Measurements from ENCODE around the gene ACAP2. TPM values are rescaled to one million over a fixed set of nuclear protein-coding genes. Genes with fewer than 3 reads are reported as not detected.
"Not testable (repeated sequence)": the region's sequence is repeated elsewhere in the genome, so short reads cannot be mapped to it uniquely, and the experiment has no call there.

The ACAP2 gene
- total and polyA plus RNA-seq, 3 donors from 2014 or later: 31.6 to 78.2 (median 72.3) TPM

GRCh38 chr3:195403841-195404408 is 38.9 kb downstream of the ACAP2 start:
- Histone ChIP-seq H3K27ac (no peak overlapping the region), H3K9me3 (no peaks in the 10 kb centered on the region), H3K4me1 (no peaks in the 10 kb centered on the region), H3K27me3 (no peaks in the 10 kb centered on the region), H3K36me3 (ENCODE audit: low read depth, missing control alignments) (no peaks in the 10 kb centered on the region), H3K4me3 (no peak overlapping the region)
- intact Hi-C loops (cut with DNase I; ENCODE audit: low total_unique reads): no loop called here
- 88 to 92% methylated on average over 4 of the region's 4 CpGs for WGBS, 2 donors
- no peak for DNase-seq
- TF ChIP-seq CTCF (IDR thresholded peaks at IDR 0.05) (no peak), POLR2A (IDR thresholded peaks at IDR 0.05) (no peak)

GRCh38 chr3:195403244-195403643 is 39.6 kb downstream of the ACAP2 start:
- TF ChIP-seq POLR2A (IDR thresholded peaks at IDR 0.05) (no peak), CTCF (IDR thresholded peaks at IDR 0.05) (no peak)
- WGBS, 2 donors: 84 to 92% methylated on average over 4 of the region's 4 CpGs
- H3K36me3 ChIP-seq (ENCODE audit: low read depth, missing control alignments): no peaks in the 10 kb centered on the region
- no peaks in the 10 kb centered on the region for H3K9me3 ChIP-seq
- intact Hi-C loops (cut with DNase I; ENCODE audit: low total_unique reads): no loop called here
- no peak overlapping the region for H3K4me3 ChIP-seq
- no peaks in the 10 kb centered on the region for H3K27me3 ChIP-seq
- DNase-seq: no peak
- H3K4me1 ChIP-seq: no peaks in the 10 kb centered on the region
- no peak overlapping the region for H3K27ac ChIP-seq

GRCh38 chr3:195401943-195402342 is 40.9 kb downstream of the ACAP2 start:
- H3K27me3 ChIP-seq: no peaks in the 10 kb centered on the region
- intact Hi-C loops (cut with DNase I; ENCODE audit: low total_unique reads): no loop called here
- WGBS, 2 donors: 77 to 91% methylated on average over 5 of the region's 5 CpGs
- H3K36me3 ChIP-seq (ENCODE audit: low read depth, missing control alignments): no peaks in the 10 kb centered on the region
- H3K27ac ChIP-seq: no peak overlapping the region
- no peak for DNase-seq
- H3K4me1 ChIP-seq: peaks cover 6% of the 10 kb centered on the region
- H3K9me3 ChIP-seq: no peaks in the 10 kb centered on the region
- no peak overlapping the region for H3K4me3 ChIP-seq
- no peak for TF ChIP-seq CTCF (IDR thresholded peaks at IDR 0.05)
- no peak for TF ChIP-seq POLR2A (IDR thresholded peaks at IDR 0.05)

GRCh38 chr3:195398460-195398859 is 44.4 kb downstream of the ACAP2 start:
- H3K27me3 ChIP-seq; DNase-seq; H3K4me1 ChIP-seq; intact Hi-C loops (cut with DNase I; ENCODE audit: low total_unique reads); H3K27ac ChIP-seq; H3K4me3 ChIP-seq; H3K9me3 ChIP-seq; H3K36me3 ChIP-seq (ENCODE audit: low read depth, missing control alignments): not testable (repeated sequence)
- 93% methylated on average over 6 of the region's 6 CpGs for WGBS, 2 donors

- intact Hi-C loops (cut with DNase I; ENCODE audit: low total_unique reads): no loop called here
- DNase-seq: no peak
- 45 to 46% methylated on average over 3 of the region's 3 CpGs for WGBS, 2 donors
- H3K9me3 ChIP-seq: no peaks in the 10 kb centered on the region
- H3K36me3 ChIP-seq (ENCODE audit: low read depth, missing control alignments): no peaks in the 10 kb centered on the region
- H3K27me3 ChIP-seq: no peaks in the 10 kb centered on the region
- peaks cover 6% of the 10 kb centered on the region for H3K4me1 ChIP-seq
- H3K4me3 ChIP-seq: no peak overlapping the region
- H3K27ac ChIP-seq: peak overlapping the region in 1 of 2 donors; percentile 26
- TF ChIP-seq POLR2A (IDR thresholded peaks at IDR 0.05) (no peak), CTCF (IDR thresholded peaks at IDR 0.05) (no peak)
Measured at GRCh38 chr3:195397524-195397923, 45.3 kb downstream of the ACAP2 start.

Data from testis (tissue), 3 donors.